Activated T-helper 9 cell treated with anti-CD3 and anti-CD28 coated beads, Interleukin-2, amount 50 U/mL, for 16 hours (primary cell): ENCODE results near the gene SFXN2.

Experiments
- DNase-seq: peaks from one replicate; pipeline ENCODE4 v3.0.0-alpha.2; 2020; ENCODE audit warnings: low read depth

Gene SFXN2

GRCh38 chr10:102777711-102778453 is 63.4 kb downstream of the SFXN2 start:
- DNase-seq: no peak

- DNase-seq: no peak
Observed at GRCh38 chr10:102778781-102779180, 64.3 kb downstream of the SFXN2 start.

GRCh38 chr10:102779680-102780526 is 65.5 kb downstream of the SFXN2 start:
- DNase-seq: no peak

- no peak for DNase-seq
Observed at GRCh38 chr10:102780527-102780808, 66.0 kb downstream of the SFXN2 start.

GRCh38 chr10:102781090-102781920 is 66.9 kb downstream of the SFXN2 start:
- DNase-seq: no peak

DNA sequence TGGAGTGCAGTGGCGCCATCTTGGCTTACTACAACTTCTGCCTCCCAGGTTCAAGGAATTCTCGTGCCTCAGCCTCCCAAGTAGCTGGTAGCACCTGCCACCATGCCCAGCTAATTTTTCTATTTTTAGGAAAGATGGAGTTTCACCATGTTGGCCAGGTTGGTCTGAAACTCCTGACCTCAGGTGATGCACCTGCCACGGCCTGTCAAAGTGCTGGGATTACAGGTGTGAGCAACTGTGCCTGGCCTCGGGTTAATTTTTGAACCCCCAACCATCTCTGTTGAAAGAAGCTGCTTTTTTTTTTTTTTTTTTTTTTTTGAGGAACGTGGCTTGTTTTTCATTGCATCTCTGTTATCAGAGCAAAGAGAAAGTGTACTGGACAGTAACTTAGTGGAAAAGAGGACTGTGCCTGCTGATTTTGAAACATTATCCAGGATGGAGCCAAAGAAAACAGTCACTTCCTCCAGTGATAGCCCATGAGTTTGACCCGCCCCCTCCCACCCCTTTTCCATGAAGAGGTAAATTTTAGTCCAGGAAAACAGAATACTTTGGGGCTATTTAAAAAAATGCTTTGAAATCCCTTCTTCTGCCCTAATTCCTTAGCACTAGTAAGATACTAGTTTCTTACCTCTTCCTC is 67.6 kb downstream of the SFXN2 start:
- no peak for DNase-seq

GRCh38 chr10:102782673-102783551 is 68.5 kb downstream of the SFXN2 start:
- no peak for DNase-seq

DNA sequence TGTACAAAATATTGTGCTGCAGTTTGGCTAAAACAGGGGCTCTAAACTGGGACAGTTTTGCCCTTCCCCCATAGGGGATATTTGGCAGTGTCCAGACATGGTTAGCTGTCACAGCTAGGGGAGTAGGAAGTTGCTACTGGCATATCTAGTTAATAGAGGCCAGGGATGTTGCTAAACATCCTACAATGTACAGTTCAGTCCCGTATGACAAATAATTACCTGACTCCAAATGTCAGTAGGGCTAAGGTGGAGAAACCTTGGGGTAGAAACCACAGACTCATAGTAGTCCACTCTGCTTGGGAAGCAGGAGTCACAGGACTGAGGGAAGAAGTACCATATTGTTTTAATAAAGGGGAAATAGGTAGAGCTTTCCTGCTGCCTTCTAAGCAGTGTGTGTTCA is 69.1 kb downstream of the SFXN2 start:
- no peak for DNase-seq

GRCh38 chr10:102785818-102786217 is 71.4 kb downstream of the SFXN2 start:
- no peak for DNase-seq

- no peak for DNase-seq
Observed at GRCh38 chr10:102791754-102792395, 77.4 kb downstream of the SFXN2 start.
